ENCODE data around the gene TSBP1. TPM values are rescaled to one million over a fixed set of nuclear protein-coding genes. Genes with fewer than 3 reads are reported as not detected.

Gene TSBP1
- total and polyA plus RNA-seq, 9 of the 15 experiments (the other 6 are each of a cell fraction or from before 2014, with no cell fraction given): not detected

DNA sequence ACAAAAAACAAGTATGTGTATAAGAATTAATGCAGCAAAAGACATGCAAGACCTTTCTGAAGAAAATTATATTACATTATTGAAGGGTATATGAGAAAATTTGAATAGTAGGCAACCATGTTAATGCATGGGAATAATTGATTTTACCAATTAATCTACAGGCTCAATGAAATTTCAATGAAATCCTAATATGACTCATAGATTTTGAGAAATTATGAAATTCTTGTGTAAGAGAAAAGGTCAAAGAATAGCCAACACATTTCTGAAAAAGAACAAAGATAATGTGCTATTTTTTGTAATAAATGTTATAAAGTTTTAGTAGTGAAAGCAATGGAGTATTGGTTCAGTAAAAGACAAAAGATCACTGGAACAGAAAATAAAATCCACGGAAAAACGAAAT lies 18.4 kb downstream of the TSBP1 start:
- ATAC-seq (no peak), DNase-seq (ENCODE audit: extremely low read depth in 1 of 4, low spot score in 3 of 4) (no peak), FAIRE-seq (no peak)
- H3K4me3 ChIP-seq: no peak overlapping the region
- ChIA-PET CTCF (ENCODE audit: low intra/inter-chr PET ratio) (no interaction called here), POLR2A (no interaction called here)
- no peak overlapping the region for H3K27ac ChIP-seq (ENCODE audit: extremely low read depth, low read depth, low read length)
- H3K27me3 ChIP-seq (ENCODE audit: control insufficient read depth in 2 of 2, insufficient read depth in 2 of 2, low read length in 2 of 2): 0 out of 5 replicates have a peak, but pooled peaks cover 0 to 2% of the 10 kb centered on the region in 2 experiments
- intact Hi-C loops (cut with micrococcal nuclease) (no loop called here), in situ Hi-C loops (cut with MboI) (no loop called here)
- no peaks in the 10 kb centered on the region for H4K20me1 ChIP-seq (replicated peaks; ENCODE audit: control insufficient read depth, insufficient read depth, low read length)
- 0% methylated on average over 2 of the region's 2 CpGs for WGBS (ENCODE audit: insufficient coverage, low coverage, missing lambda C conversion rate)
- no peak overlapping the region for H2AFZ ChIP-seq (ENCODE audit: low read depth, low read length)
- H3K4me2 ChIP-seq (ENCODE audit: insufficient read depth, low read length): no peak overlapping the region
- H3K9me1 ChIP-seq (ENCODE audit: control insufficient read depth, insufficient read depth, low read length): no peaks in the 10 kb centered on the region
- no peak for TF ChIP-seq HEY1 (CRISPR knock-in tag; IDR thresholded peaks at IDR 0.05; ENCODE audit: borderline replicate concordance)
- TF ChIP-seq TBP (optimal IDR thresholded peaks at IDR 0.05; ENCODE audit: low read depth, low read length): no peak
- TF ChIP-seq, protein P1, sequence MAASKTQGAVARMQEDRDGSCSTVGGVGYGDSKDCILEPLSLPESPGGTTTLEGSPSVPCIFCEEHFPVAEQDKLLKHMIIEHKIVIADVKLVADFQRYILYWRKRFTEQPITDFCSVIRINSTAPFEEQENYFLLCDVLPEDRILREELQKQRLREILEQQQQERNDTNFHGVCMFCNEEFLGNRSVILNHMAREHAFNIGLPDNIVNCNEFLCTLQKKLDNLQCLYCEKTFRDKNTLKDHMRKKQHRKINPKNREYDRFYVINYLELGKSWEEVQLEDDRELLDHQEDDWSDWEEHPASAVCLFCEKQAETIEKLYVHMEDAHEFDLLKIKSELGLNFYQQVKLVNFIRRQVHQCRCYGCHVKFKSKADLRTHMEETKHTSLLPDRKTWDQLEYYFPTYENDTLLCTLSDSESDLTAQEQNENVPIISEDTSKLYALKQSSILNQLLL (CRISPR knock-in tag; IDR thresholded peaks at IDR 0.05; ENCODE audit: borderline replicate concordance): no peak
- TF ChIP-seq, protein P2, sequence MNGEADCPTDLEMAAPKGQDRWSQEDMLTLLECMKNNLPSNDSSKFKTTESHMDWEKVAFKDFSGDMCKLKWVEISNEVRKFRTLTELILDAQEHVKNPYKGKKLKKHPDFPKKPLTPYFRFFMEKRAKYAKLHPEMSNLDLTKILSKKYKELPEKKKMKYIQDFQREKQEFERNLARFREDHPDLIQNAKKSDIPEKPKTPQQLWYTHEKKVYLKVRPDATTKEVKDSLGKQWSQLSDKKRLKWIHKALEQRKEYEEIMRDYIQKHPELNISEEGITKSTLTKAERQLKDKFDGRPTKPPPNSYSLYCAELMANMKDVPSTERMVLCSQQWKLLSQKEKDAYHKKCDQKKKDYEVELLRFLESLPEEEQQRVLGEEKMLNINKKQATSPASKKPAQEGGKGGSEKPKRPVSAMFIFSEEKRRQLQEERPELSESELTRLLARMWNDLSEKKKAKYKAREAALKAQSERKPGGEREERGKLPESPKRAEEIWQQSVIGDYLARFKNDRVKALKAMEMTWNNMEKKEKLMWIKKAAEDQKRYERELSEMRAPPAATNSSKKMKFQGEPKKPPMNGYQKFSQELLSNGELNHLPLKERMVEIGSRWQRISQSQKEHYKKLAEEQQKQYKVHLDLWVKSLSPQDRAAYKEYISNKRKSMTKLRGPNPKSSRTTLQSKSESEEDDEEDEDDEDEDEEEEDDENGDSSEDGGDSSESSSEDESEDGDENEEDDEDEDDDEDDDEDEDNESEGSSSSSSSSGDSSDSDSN (IDR thresholded peaks at IDR 0.05; ENCODE audit: borderline replicate concordance in 1 of 2, low read depth in 2 of 2, low read length in 2 of 2): no peak
- TF ChIP-seq KDM1A (IDR thresholded peaks at IDR 0.05): no peak
- no peak for TF ChIP-seq MEIS2 (IDR thresholded peaks at IDR 0.05; ENCODE audit: partially characterized antibody)
- no peaks in the 10 kb centered on the region for H3K79me2 ChIP-seq (ENCODE audit: control insufficient read depth, insufficient read depth, low read length)
- H3K36me3 ChIP-seq (ENCODE audit: control insufficient read depth, insufficient read depth, low read length): no peaks in the 10 kb centered on the region
- no TSS peak for BruUV-seq (replicated peaks)
- H3K9ac ChIP-seq (ENCODE audit: insufficient read depth in 1 of 2, low read depth in 2 of 2, low read length in 2 of 2): no peak overlapping the region
- no peaks in the 10 kb centered on the region for H3K4me1 ChIP-seq (replicated peaks in 1 of 2; ENCODE audit: control insufficient read depth in 2 of 2, insufficient read depth in 2 of 2, low read length in 2 of 2)
- H3K9me3 ChIP-seq (replicated peaks; ENCODE audit: control insufficient read depth, insufficient read depth, low read depth, low read length): no peaks in the 10 kb centered on the region

All from K562 (cell line).